Type B pancreatic cell (in vitro differentiated cells): Measurements from ENCODE around the gene HPSE. TPM values are rescaled to one million over a fixed set of nuclear protein-coding genes. Genes with fewer than 3 reads are reported as not detected.
A peak's percentile ranks its signal among the peaks of the same experiment; 100 is the strongest.
"Not testable (repeated sequence)": the region's sequence is repeated elsewhere in the genome, so short reads cannot be mapped to it uniquely, and the experiment has no call there.

Experiments
- DNase-seq: peaks from one replicate; pipeline ENCODE4 v3.0.0; 2021; ENCODE audit warnings: mixed read lengths; ENCODE audit not compliant: unreplicated experiment; ENCODE audit errors: extremely low spot score
- H3K27ac Mint-ChIP-seq: 2 replicates; pipeline ENCODE4 v1.8.0; 2021; ENCODE audit warnings: mild to moderate bottlenecking, mixed read lengths
- H3K27me3 Mint-ChIP-seq: 2 replicates; pipeline ENCODE4 v1.8.0; 2021; ENCODE audit warnings: mixed read lengths
- H3K36me3 Mint-ChIP-seq: 2 replicates; pipeline ENCODE4 v1.8.0; 2021; ENCODE audit warnings: mixed read lengths
- H3K4me1 Mint-ChIP-seq: one replicate; pipeline ENCODE4 v1.8.0; 2021; ENCODE audit warnings: mixed read lengths; ENCODE audit not compliant: unreplicated experiment
- H3K4me3 Mint-ChIP-seq: 2 replicates; pipeline ENCODE4 v1.8.0; 2021; ENCODE audit warnings: mild to moderate bottlenecking, mixed read lengths
- H3K9me3 Mint-ChIP-seq: 2 replicates; pipeline ENCODE4 v1.8.0; 2021; ENCODE audit warnings: mixed read lengths
- CTCF ChIP-seq: fragments of 200-600 bp; sonication (generic); conservative IDR thresholded peaks from 2 replicates; pipeline ENCODE4 v1.5.0; 2021; ENCODE audit warnings: antibody characterized with exemption, mild to moderate bottlenecking
- total RNA-seq: library from RNA; stranded (reverse); gene quantifications from 2 replicates; pipeline ENCODE4 v1.2.1, GENCODE V29; 2021; ENCODE audit warnings: low replicate concordance

HPSE gene
- total RNA-seq, 1 donor from 2014 or later = 17.6 TPM

- Mint-ChIP-seq H3K4me1 (peaks cover 28% of the 10 kb centered on the region), H3K36me3 (no peaks in the 10 kb centered on the region), H3K4me3 (peak overlapping the region; percentile 44), H3K9me3 (no peaks in the 10 kb centered on the region), H3K27me3 (no peaks in the 10 kb centered on the region), H3K27ac (peak overlapping the region; percentile 8)
- peak; percentile 86 for TF ChIP-seq CTCF
- no peak for DNase-seq
These were observed 52.6 kb downstream of the HPSE start for GRCh38 chr4:83282049-83282535.

GRCh38 chr4:83281307-83281706, 53.3 kb downstream of the HPSE start:
- Mint-ChIP-seq H3K36me3 (peaks cover 4% of the 10 kb centered on the region), H3K9me3 (no peaks in the 10 kb centered on the region), H3K4me1 (peaks cover 28% of the 10 kb centered on the region), H3K27me3 (no peaks in the 10 kb centered on the region), H3K4me3 (no peak overlapping the region), H3K27ac (no peak overlapping the region)
- DNase-seq = no peak
- no peak for TF ChIP-seq CTCF

DNA sequence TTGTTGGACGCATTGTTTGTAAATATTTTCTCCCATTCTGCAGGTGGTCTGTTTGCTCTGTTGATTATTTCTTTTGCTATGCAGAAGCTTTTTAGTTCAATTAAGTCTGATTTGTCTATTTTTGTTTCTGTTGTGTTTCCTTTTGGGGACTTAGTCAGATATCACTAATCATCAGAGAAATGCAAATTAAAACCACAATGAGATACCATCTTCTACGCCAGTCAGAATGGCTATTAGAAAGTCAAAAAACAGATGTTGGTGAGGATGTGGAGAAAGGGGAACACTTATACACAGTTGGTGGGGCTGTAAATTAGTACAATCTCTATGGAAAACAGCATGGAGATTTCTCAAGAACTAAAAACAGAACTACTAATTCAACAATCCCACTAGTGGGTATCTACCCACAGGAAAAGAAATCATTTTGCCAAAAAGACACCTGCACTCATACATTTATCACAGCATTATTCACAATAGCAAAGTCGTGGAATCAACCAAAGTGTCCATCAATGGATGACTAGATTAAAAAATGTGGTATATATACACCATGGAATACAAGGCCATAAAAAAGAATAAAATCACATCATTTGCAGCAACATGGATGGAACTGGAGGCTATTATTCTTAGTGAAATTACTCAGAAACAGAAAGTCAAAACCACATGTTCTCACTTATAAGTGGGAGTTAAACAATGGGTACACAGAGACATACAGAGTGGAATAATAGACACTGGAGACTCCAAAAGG, 58.2 kb downstream of the HPSE start:
- Mint-ChIP-seq H3K36me3 (peaks cover 18% of the 10 kb centered on the region), H3K27me3 (no peaks in the 10 kb centered on the region), H3K4me1 (peaks cover 10% of the 10 kb centered on the region), H3K27ac (no peak overlapping the region), H3K9me3 (no peaks in the 10 kb centered on the region), H3K4me3 (no peak overlapping the region)
- TF ChIP-seq CTCF = no peak
- DNase-seq = no peak

DNA sequence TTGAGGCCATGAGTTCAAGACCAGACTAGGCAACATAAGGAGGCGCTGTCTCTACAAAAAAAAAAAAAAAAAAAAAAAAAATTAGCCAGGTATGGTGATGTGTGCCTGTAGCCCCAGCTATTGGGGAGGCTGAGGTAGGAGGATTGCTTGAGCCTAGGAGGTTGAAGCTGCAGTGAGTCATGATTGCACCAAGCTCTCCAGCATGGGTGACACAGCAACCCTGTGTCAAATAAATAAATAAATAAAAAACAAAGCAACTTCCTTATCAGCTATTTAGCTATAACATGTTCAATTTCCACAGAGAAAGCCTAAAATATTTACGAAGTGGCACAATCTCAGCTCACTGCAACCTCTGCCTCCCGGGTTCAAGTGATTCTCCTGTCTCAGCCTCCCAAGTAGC, 60.7 kb downstream of the HPSE start:
- H3K27me3 Mint-ChIP-seq, H3K4me1 Mint-ChIP-seq, H3K27ac Mint-ChIP-seq, H3K4me3 Mint-ChIP-seq, H3K9me3 Mint-ChIP-seq, DNase-seq: not testable (repeated sequence)
- H3K36me3 Mint-ChIP-seq = peaks cover 18% of the 10 kb centered on the region

DNA sequence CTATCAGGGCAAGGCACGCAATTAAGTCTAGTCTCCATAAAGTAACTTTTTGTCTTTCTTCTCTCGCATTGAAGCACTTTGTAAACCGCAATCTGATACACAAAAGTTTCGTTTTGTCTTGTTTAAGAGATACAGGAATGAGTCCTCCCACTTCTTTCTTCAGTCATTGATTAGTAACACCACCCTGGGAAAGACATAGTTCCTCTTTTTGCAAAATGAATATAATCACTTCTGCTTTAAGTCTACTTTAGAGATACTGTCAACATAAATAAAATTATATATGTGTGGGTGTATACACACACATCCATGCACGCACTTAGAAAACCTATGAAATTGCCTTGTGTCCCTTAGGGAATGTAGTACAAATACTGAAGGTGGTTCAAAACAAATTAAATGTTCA, 61.7 kb downstream of the HPSE start:
- Mint-ChIP-seq H3K27ac (no peak overlapping the region), H3K27me3 (no peaks in the 10 kb centered on the region), H3K4me3 (no peak overlapping the region), H3K36me3 (peaks cover 18% of the 10 kb centered on the region), H3K4me1 (peaks cover 4% of the 10 kb centered on the region), H3K9me3 (no peaks in the 10 kb centered on the region)
- no peak for DNase-seq
- TF ChIP-seq CTCF = no peak

GRCh38 chr4:83269256-83269655, 65.4 kb downstream of the HPSE start:
- no peaks in the 10 kb centered on the region for H3K9me3 Mint-ChIP-seq
- no peak for TF ChIP-seq CTCF
- H3K36me3 Mint-ChIP-seq = peaks cover 7% of the 10 kb centered on the region
- H3K4me3 Mint-ChIP-seq = no peak overlapping the region
- H3K4me1 Mint-ChIP-seq = no peaks in the 10 kb centered on the region
- H3K27ac Mint-ChIP-seq = no peak overlapping the region
- no peaks in the 10 kb centered on the region for H3K27me3 Mint-ChIP-seq
- DNase-seq = no peak
